Measurements from ENCODE around the gene TMTC2.

Gene TMTC2

GRCh38 chr12:82686168-82687020, at the start of gene TMTC2:
TSS of gene TMTC2 (plus strand) at chr12:82686906.
- TF ChIP-seq GATA3 (IDR thresholded peaks at IDR 0.05; ENCODE audit: low read depth, low read length) (no peak), GATA2 (IDR thresholded peaks at IDR 0.05; ENCODE audit: low read depth, low read length) (no peak)

DNA sequence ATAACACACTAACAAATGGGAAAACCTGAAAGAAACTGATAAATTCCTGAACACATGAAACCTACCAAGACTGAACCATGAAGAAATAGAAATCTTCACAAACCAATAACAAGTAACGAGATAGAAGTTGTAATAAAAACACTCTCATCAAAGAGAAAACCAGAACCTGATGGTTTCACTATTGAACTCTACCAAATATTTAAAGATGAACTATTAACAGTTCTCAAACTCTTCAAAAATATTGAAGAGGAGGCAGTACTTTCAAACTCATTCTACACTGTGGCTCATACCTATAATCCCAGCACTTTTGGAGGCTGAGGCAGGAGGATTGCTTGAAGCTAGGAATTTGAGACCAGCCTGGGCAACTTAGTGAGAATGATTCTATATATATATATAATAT, 48.4 kb upstream of the TMTC2 start:
- TF ChIP-seq GATA3 (IDR thresholded peaks at IDR 0.05; ENCODE audit: low read depth, low read length) (no peak), GATA2 (IDR thresholded peaks at IDR 0.05; ENCODE audit: low read depth, low read length) (no peak)

- TF ChIP-seq GATA2 (IDR thresholded peaks at IDR 0.05; ENCODE audit: low read depth, low read length) (no peak), GATA3 (IDR thresholded peaks at IDR 0.05; ENCODE audit: low read depth, low read length) (no peak)
Observed at GRCh38 chr12:82644896-82645295, 41.8 kb upstream of the TMTC2 start.

- TF ChIP-seq GATA3 (IDR thresholded peaks at IDR 0.05; ENCODE audit: low read depth, low read length) = no peak
- TF ChIP-seq GATA2 (IDR thresholded peaks at IDR 0.05; ENCODE audit: low read depth, low read length) = no peak
Observed at GRCh38 chr12:82645414-82645813, 41.3 kb upstream of the TMTC2 start.

GRCh38 chr12:82647853-82648252, 38.9 kb upstream of the TMTC2 start:
- TF ChIP-seq GATA2 (IDR thresholded peaks at IDR 0.05; ENCODE audit: low read depth, low read length) (no peak), GATA3 (IDR thresholded peaks at IDR 0.05; ENCODE audit: low read depth, low read length) (no peak)

- TF ChIP-seq GATA2 (IDR thresholded peaks at IDR 0.05; ENCODE audit: low read depth, low read length) (no peak), GATA3 (IDR thresholded peaks at IDR 0.05; ENCODE audit: low read depth, low read length) (no peak)
Observed at GRCh38 chr12:82648259-82648909, 38.3 kb upstream of the TMTC2 start.

DNA sequence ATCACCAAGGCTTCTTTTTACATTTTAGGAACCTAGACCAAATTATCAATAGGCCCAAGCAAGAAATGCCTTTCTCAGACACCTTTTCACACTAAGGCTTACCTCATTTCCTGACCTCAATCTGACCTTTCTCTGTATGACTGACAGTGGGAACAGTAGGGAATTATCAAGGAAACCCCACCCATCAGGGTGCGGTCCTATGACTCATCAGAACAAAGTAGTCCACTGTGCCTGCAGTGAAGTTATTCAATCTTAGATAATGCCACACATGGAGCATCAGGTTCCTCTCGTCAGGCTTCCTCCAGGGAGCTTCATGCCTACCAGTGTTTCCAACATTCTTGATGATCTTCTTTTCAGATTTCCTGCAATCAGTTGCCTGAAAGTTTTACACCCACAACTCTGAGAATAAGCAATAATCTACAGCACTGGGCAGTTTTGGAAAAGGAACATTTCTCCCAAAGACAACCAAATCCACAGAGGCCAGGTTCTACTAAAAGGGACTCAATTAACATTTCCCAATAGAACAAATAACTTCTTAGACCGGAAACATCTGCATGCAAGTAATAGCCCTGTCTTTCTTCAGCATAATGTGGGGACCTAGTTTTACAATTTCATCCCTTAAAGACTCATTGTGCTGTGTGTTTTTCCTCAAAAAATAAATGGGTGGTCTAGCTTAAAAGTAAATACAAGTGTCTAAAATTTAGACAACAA, 35.9 kb upstream of the TMTC2 start:
- no peak for TF ChIP-seq GATA2 (IDR thresholded peaks at IDR 0.05; ENCODE audit: low read depth, low read length)
- no peak for TF ChIP-seq GATA3 (IDR thresholded peaks at IDR 0.05; ENCODE audit: low read depth, low read length)

GRCh38 chr12:82651489-82651888, 35.2 kb upstream of the TMTC2 start:
- TF ChIP-seq GATA3 (IDR thresholded peaks at IDR 0.05; ENCODE audit: low read depth, low read length) (no peak), GATA2 (IDR thresholded peaks at IDR 0.05; ENCODE audit: low read depth, low read length) (no peak)

DNA sequence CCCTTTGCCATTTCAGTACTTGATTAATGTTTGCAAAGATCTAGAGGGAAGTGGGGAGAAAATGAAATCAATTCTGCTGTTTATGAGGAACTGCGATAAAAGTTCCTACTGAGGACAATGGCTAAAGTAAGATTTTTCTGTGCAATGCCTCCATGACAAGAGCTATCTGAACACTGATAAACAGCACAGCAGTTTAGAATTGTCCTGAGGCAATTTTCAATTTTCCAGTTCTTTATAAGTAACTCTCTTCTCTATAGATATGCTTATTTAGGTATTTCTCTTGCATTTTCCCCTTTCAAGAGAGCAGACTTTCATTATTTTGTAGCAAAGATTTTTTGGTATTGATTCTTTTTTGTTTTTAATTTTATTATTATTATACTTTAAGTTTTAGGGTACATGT, 34.6 kb upstream of the TMTC2 start:
- TF ChIP-seq GATA2 (IDR thresholded peaks at IDR 0.05; ENCODE audit: low read depth, low read length) (no peak), GATA3 (IDR thresholded peaks at IDR 0.05; ENCODE audit: low read depth, low read length) (no peak)

GRCh38 chr12:82655751-82656150, 31.0 kb upstream of the TMTC2 start:
- TF ChIP-seq GATA3 (IDR thresholded peaks at IDR 0.05; ENCODE audit: low read depth, low read length) = no peak
- no peak for TF ChIP-seq GATA2 (IDR thresholded peaks at IDR 0.05; ENCODE audit: low read depth, low read length)

DNA sequence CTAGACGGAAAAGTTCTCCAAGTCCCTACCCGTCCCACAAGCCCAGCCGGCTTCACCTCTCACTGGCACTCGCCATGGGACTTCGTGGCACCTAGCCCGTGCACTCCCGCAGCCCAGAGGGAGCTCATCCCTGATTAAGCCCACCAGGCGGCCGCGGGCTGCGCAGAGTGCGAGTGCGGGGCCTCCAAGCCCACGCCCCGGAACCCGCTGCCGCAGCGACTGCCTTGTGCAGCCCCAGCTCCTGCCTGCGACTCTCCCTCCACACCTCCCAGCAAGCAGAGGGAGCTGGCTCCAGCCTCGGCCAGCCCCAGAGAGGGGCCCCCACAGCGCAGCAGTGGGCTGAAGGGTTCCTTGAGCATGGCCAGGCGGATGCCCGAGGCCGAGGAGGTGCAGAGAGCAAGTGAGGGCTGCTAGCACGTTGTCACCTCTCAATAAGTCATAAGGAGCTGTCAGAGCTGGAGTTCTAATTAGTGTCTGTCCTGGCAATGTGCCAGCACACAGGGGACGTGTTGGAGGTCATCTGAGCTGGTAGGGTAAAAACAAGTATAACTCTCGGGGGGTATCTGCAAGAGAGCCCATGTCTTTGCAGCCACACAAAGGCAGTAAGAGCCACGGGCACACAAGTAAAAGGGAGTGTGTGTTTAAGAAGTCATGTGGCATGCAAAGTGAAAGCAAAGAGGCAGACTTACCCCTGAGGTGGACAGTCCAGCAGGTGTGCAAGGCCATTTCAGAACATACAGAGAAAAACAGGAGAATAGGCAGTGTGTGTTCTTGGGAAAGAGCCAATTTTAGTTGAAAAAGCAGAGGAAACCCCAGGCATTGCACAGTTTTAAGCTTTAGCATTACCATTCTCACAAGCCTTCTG, 27.1 kb upstream of the TMTC2 start:
- TF ChIP-seq GATA2 (IDR thresholded peaks at IDR 0.05; ENCODE audit: low read depth, low read length) (no peak), GATA3 (IDR thresholded peaks at IDR 0.05; ENCODE audit: low read depth, low read length) (no peak)

- no peak for TF ChIP-seq GATA3 (IDR thresholded peaks at IDR 0.05; ENCODE audit: low read depth, low read length)
- TF ChIP-seq GATA2 (IDR thresholded peaks at IDR 0.05; ENCODE audit: low read depth, low read length) = no peak
Observed at GRCh38 chr12:82660541-82661325, 26.0 kb upstream of the TMTC2 start.

DNA sequence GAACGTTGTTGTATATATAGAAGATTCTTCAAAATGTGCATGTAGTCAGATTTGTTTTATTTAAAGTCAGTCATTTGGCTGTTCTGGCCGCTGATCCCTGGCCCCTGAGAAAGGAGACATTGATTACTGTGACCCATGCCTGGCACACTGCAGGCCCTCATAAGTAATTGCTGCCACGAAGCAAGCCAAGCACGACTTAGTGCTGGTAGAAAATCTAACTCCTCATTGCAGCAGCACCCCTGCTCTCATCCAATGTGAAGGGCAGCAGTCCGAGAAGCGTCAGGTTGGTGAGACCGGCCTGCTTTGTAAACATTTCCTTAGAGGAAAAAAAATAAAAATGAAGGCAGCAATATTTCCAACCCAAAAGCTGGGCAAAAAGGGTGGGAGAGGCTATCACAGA, 22.8 kb upstream of the TMTC2 start:
- TF ChIP-seq GATA2 (IDR thresholded peaks at IDR 0.05; ENCODE audit: low read depth, low read length) = no peak
- TF ChIP-seq GATA3 (IDR thresholded peaks at IDR 0.05; ENCODE audit: low read depth, low read length) = no peak
